A673 (cell line): ENCODE data around the gene SPATA13.

Source experiments
- EZH2 ChIP-seq: fragments of 200-600 bp; sonication (generic); IDR thresholded peaks from 2 replicates; pipeline ENCODE4 v1.6.1; 2017; ENCODE audit warnings: borderline replicate concordance, low read depth, mild to moderate bottlenecking, mixed read lengths, antibody characterized with exemption, low read length; ENCODE audit not compliant: poor library complexity, severe bottlenecking
- TF ChIP-seq, protein P1 (sequence below): fragments of 300-800, 200-600 bp; sonication (generic); conservative IDR thresholded peaks from 2 replicates; pipeline ENCODE4 v1.5.1; 2017; ENCODE audit warnings: low read depth, mild to moderate bottlenecking, antibody characterized with exemption, low read length, moderate library complexity, mixed read lengths

DNA sequence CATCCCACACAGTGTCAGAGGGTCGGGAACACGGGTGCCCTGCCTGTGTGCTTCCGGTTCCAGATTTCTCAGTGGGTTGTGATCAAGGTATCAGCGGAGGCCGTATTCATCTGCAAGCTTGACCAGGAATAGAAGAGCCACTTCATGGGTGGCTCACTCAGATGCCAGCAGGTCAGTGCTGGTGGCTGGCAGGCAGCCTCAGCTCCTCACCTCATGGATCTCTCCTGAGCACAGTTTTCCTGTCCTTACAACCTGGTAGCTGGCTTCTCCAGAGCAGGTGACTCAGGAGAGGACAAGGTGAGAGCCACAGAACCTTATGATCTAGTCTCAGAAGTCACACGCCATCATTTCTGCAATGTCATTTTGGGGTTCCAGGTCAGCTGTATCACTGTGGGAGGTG lies 44.8 kb upstream of the SPATA13 start:
- TF ChIP-seq, protein P1, sequence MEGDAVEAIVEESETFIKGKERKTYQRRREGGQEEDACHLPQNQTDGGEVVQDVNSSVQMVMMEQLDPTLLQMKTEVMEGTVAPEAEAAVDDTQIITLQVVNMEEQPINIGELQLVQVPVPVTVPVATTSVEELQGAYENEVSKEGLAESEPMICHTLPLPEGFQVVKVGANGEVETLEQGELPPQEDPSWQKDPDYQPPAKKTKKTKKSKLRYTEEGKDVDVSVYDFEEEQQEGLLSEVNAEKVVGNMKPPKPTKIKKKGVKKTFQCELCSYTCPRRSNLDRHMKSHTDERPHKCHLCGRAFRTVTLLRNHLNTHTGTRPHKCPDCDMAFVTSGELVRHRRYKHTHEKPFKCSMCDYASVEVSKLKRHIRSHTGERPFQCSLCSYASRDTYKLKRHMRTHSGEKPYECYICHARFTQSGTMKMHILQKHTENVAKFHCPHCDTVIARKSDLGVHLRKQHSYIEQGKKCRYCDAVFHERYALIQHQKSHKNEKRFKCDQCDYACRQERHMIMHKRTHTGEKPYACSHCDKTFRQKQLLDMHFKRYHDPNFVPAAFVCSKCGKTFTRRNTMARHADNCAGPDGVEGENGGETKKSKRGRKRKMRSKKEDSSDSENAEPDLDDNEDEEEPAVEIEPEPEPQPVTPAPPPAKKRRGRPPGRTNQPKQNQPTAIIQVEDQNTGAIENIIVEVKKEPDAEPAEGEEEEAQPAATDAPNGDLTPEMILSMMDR = no peak
- TF ChIP-seq EZH2 = no peak
